KOPT-K1 (cell line): Measurements from ENCODE around the gene SMARCA2.

Experiments
- H3K27ac ChIP-seq: fragments of 200-600 bp; sonication (generic); 2 replicates; pipeline ENCODE4 v1.5.1; 2016; ENCODE audit warnings: antibody characterized with exemption, mild to moderate bottlenecking, low read depth, low read length; ENCODE audit not compliant: poor library complexity, severe bottlenecking
- H3K36me3 ChIP-seq: fragments of 200-600 bp; sonication (generic); 2 replicates; pipeline ENCODE4 v1.5.1; 2017; ENCODE audit warnings: antibody characterized with exemption, mild to moderate bottlenecking, low read length, moderate library complexity; ENCODE audit not compliant: insufficient read depth
- H3K9me3 ChIP-seq: fragments of 200-600 bp; sonication (generic); 2 replicates; pipeline ENCODE4 v1.5.1; 2017; ENCODE audit warnings: antibody characterized with exemption, low read length, mild to moderate bottlenecking; ENCODE audit not compliant: insufficient read depth, poor library complexity, severe bottlenecking

Gene SMARCA2

GRCh38 chr9:2198956-2199635, 183.9 kb downstream of the SMARCA2 start:
- Histone ChIP-seq H3K36me3 (no peaks in the 10 kb centered on the region), H3K27ac (no peak overlapping the region), H3K9me3 (no peaks in the 10 kb centered on the region)

GRCh38 chr9:2199999-2200796, 185.1 kb downstream of the SMARCA2 start:
- Histone ChIP-seq H3K27ac (no peak overlapping the region), H3K36me3 (no peaks in the 10 kb centered on the region), H3K9me3 (no peaks in the 10 kb centered on the region)

GRCh38 chr9:2208465-2208864, 193.3 kb downstream of the SMARCA2 start:
- Histone ChIP-seq H3K36me3 (no peaks in the 10 kb centered on the region), H3K9me3 (no peaks in the 10 kb centered on the region), H3K27ac (no peak overlapping the region)

GRCh38 chr9:2208991-2209390, 193.8 kb downstream of the SMARCA2 start:
- H3K9me3 ChIP-seq, result no peaks in the 10 kb centered on the region
- no peaks in the 10 kb centered on the region for H3K36me3 ChIP-seq
- H3K27ac ChIP-seq, result no peak overlapping the region

GRCh38 chr9:2209400-2209799, 194.3 kb downstream of the SMARCA2 start:
- Histone ChIP-seq H3K27ac (no peak overlapping the region), H3K36me3 (no peaks in the 10 kb centered on the region), H3K9me3 (no peaks in the 10 kb centered on the region)

GRCh38 chr9:2210201-2210600, 195.1 kb downstream of the SMARCA2 start:
- H3K9me3 ChIP-seq, result no peaks in the 10 kb centered on the region
- H3K36me3 ChIP-seq, result no peaks in the 10 kb centered on the region
- no peak overlapping the region for H3K27ac ChIP-seq

GRCh38 chr9:2213830-2214468, 198.8 kb downstream of the SMARCA2 start:
- H3K9me3 ChIP-seq, result no peaks in the 10 kb centered on the region
- no peak overlapping the region for H3K27ac ChIP-seq
- no peaks in the 10 kb centered on the region for H3K36me3 ChIP-seq

GRCh38 chr9:2214707-2215106, 199.6 kb downstream of the SMARCA2 start:
- no peak overlapping the region for H3K27ac ChIP-seq

GRCh38 chr9:2215921-2216441, 200.8 kb downstream of the SMARCA2 start:
- Histone ChIP-seq H3K36me3 (no peaks in the 10 kb centered on the region), H3K27ac (no peak overlapping the region), H3K9me3 (no peaks in the 10 kb centered on the region)

More at GRCh38 chr9:2214707-2215106, 199.6 kb downstream of the SMARCA2 start:
- Histone ChIP-seq H3K36me3 (no peaks in the 10 kb centered on the region), H3K9me3 (no peaks in the 10 kb centered on the region)

GRCh38 chr9:2216591-2216990, 201.4 kb downstream of the SMARCA2 start:
- H3K36me3 ChIP-seq, result no peaks in the 10 kb centered on the region
- no peak overlapping the region for H3K27ac ChIP-seq
- no peaks in the 10 kb centered on the region for H3K9me3 ChIP-seq

GRCh38 chr9:2217540-2217939, 202.4 kb downstream of the SMARCA2 start:
- Histone ChIP-seq H3K36me3 (no peaks in the 10 kb centered on the region), H3K9me3 (no peaks in the 10 kb centered on the region), H3K27ac (no peak overlapping the region)

GRCh38 chr9:2220036-2220435, 204.9 kb downstream of the SMARCA2 start:
- H3K36me3 ChIP-seq, result no peaks in the 10 kb centered on the region
- no peaks in the 10 kb centered on the region for H3K9me3 ChIP-seq
- H3K27ac ChIP-seq, result no peak overlapping the region

GRCh38 chr9:2227144-2227867, 212.2 kb downstream of the SMARCA2 start:
- H3K9me3 ChIP-seq, result no peaks in the 10 kb centered on the region
- no peaks in the 10 kb centered on the region for H3K36me3 ChIP-seq
- no peak overlapping the region for H3K27ac ChIP-seq

- H3K27ac ChIP-seq, result no peak overlapping the region
- H3K9me3 ChIP-seq, result no peaks in the 10 kb centered on the region
- H3K36me3 ChIP-seq, result no peaks in the 10 kb centered on the region
Measured at GRCh38 chr9:2228132-2228531, 213.0 kb downstream of the SMARCA2 start.

- no peaks in the 10 kb centered on the region for H3K36me3 ChIP-seq
- no peaks in the 10 kb centered on the region for H3K9me3 ChIP-seq
- H3K27ac ChIP-seq, result no peak overlapping the region
Measured at GRCh38 chr9:2228641-2229040, 213.5 kb downstream of the SMARCA2 start.
